GM12801 (cell line): ENCODE results near the gene SATB2.

Experiments used
- TF ChIP-seq, protein P1 (sequence below): IDR thresholded peaks from one replicate; pipeline ENCODE4 v1.5.1; 2011; ENCODE audit warnings: control low read depth; ENCODE audit not compliant: insufficient read length; ENCODE audit errors: extremely low read depth

The SATB2 gene

GRCh38 chr2:199485732-199486335 is 28.1 kb upstream of the SATB2 start:
- TF ChIP-seq, protein P1, sequence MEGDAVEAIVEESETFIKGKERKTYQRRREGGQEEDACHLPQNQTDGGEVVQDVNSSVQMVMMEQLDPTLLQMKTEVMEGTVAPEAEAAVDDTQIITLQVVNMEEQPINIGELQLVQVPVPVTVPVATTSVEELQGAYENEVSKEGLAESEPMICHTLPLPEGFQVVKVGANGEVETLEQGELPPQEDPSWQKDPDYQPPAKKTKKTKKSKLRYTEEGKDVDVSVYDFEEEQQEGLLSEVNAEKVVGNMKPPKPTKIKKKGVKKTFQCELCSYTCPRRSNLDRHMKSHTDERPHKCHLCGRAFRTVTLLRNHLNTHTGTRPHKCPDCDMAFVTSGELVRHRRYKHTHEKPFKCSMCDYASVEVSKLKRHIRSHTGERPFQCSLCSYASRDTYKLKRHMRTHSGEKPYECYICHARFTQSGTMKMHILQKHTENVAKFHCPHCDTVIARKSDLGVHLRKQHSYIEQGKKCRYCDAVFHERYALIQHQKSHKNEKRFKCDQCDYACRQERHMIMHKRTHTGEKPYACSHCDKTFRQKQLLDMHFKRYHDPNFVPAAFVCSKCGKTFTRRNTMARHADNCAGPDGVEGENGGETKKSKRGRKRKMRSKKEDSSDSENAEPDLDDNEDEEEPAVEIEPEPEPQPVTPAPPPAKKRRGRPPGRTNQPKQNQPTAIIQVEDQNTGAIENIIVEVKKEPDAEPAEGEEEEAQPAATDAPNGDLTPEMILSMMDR: no peak

DNA sequence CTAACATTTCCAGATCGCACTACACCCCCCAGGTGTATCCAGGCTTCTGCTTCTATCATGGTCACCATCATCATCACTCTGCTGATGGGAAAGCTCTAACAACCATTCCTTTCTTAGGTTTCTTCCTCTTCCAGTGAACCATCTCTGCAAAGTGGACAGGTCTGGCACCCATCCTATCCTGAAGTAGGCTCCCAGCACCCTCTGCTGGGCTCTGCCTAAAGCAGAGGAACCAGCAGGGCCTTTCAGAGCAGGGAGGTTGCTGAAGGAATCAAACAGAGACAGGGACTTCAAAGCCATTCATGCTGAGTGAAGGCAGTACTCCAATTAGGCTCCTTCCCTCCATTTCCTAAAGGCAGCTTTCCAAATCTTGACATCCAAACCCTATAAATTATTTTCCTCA is 27.2 kb upstream of the SATB2 start:
- TF ChIP-seq, protein P1: no peak

GRCh38 chr2:199480966-199481365 is 23.2 kb upstream of the SATB2 start:
- TF ChIP-seq, protein P1: no peak

DNA sequence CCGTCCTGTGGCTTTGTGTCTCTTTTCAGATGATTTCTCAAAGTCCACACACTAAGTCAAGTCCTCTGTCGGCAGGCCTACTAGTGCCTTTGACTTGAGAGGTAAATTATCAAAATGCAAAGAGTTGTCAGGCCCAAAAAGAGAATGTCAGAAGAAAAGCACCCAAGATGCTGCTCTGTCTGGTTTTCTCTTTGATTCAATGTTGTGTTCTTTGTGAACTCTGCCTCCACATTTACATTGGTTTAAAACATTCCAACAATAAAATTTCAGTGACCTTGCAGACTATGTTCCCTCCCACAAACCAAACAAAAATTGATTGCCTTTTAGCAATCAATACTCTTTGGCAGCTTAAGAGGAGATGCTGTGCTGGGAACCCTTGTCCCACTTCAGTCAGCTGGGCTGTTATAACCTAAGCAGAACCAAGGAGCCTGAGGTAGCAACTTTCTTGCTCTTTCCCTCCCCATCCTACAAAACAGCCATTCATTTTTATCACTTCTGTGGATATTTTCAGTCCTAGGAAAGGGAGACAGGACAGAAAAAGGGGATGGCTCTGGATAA is 19.6 kb upstream of the SATB2 start:
- TF ChIP-seq, protein P1: no peak

DNA sequence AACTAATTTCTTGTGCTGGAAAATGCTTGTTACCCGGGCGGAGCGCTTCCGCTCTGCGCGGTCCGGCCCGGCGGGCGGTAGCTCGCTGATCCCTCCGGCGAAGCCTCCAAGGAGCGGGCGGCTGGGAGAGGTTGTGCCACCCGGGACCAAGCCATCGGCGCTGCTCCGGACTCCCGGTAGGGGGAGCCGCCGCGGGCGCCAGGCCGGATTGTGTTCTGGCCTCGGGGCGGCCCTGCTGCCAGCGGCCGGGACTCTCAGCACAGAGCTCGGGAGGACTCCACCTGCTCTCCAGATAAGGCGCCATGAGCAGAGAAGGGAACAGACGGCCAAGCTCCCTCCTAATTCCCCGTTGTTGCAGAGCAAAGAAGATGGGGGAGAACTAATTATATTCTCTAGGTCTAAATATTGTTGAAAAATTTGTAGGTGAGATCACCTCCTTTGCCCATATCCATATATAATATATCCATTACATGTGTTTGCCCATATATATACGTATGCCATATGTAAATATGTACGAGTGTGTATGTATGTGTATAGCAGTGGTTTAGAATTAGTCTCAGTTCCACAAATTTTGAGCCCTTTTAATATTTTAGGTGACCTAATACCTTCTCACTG is 13.8 kb upstream of the SATB2 start:
- TF ChIP-seq, protein P1: no peak

DNA sequence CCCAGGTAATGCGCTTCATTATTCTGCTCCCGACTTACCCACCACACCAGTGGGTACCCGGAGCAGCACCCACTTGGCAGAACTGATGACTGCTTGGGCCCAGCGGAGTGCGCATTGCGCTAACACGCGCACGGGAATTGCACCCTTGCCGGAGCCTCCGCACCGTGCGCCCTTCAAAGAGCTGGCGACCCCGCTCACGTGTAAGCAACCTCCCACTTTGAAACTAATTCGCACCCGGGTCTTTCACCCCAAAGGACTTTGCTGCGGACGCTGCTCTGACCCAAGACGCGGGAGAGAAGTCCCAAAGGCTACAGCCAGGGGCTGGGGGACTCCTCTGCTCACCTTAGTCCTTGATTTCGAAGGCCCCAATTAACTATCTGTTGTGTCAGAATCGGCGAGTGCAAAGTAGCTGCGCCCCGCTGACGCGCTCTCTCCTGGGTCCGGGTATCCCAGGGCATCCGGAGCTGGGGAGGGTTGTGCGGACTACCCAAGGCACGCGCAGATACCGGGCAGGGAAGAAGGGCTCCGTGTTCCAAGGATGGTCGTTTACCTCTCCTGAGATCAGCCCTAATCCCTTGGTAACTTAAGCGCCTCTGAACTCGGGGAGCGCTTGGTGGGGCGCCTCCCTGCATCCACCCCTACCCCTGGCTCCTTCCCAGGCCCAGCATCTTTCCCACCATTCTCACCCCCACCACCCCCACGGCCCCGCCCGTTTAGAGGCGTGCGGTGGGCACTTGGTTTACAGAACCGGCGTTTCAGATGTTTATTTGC is 13.1 kb upstream of the SATB2 start:
- TF ChIP-seq, protein P1: no peak

- TF ChIP-seq, protein P1: no peak
Measured at GRCh38 chr2:199470361-199470671, 12.6 kb upstream of the SATB2 start.
